Measurements from ENCODE around the gene CCDC110.

DNA sequence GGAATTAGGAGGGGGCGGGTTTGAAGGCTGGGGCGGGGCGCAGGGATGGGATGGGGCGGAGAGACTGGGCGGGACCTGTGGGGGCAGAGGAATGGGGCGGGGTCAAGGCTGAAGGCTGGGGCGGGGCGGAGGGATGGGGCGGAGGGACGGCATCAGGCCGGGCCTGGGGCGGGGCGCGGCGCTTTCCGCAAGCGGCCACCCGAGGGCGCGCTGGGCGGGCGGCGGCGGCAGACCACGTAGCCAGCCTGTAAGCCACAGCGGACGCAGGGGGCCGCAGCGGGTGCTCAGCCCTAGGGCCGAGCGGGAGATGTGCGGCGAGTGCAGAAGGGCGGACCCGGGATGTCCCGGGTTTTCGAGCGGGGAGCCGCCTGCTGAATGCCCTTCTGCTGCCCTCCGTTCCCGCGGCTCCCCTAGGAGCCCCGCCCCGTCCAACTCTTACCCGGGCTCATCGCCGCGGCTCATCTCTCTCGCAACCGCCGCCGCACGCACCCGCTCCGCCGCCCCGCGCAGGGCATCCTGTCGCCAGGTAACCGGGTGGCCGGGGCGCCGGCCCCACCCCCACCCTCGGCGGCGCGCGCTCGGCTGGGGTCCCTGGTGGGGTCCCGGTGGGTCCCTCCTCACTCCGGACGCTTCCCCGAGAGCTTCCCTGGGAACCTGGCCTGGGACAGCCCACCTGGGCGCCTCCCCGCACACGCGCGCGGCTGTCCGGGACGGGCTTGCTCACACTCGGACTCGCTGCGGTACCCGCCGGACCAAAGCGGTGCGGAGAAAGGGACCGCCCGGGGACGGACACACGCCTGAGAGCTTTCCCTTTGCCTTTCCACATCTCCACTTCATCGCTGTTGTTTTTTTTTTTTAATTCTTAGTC is at the start of gene CCDC110:
- no peak for TF ChIP-seq SP1 (IDR thresholded peaks at IDR 0.05)
- no peak for TF ChIP-seq ZNF384 (IDR thresholded peaks at IDR 0.05)
- no peak for TF ChIP-seq ELF4 (IDR thresholded peaks at IDR 0.05)
- TF ChIP-seq FOXA1 (IDR thresholded peaks at IDR 0.05), result no peak
- TF ChIP-seq SUZ12 (IDR thresholded peaks at IDR 0.05), result no peak
